T-helper 1 cell treated with Interleukin-12 subunit alpha and Interleukin-12 subunit beta and Interleukin-4 antibody, amounts not matched to agents 30 μg/mL and 1 μg/mL, for 36 hours (primary cell): ENCODE results near the gene ZPLD1.

Source experiments
- H3K27ac Mint-ChIP-seq: one replicate; pipeline ENCODE4 v1.8.0; 2021; ENCODE audit warnings: mild to moderate bottlenecking, mixed read lengths
- H3K27me3 Mint-ChIP-seq: one replicate; pipeline ENCODE4 v1.8.0; 2021; ENCODE audit warnings: low read depth, mixed read lengths
- H3K36me3 Mint-ChIP-seq: one replicate; pipeline ENCODE4 v1.8.0; 2021; ENCODE audit warnings: low read depth, mixed read lengths
- H3K4me1 Mint-ChIP-seq: one replicate; pipeline ENCODE4 v1.8.0; 2021; ENCODE audit warnings: low read depth, mixed read lengths
- H3K4me3 Mint-ChIP-seq: one replicate; pipeline ENCODE4 v1.8.0; 2021; ENCODE audit warnings: mild to moderate bottlenecking, moderate library complexity, mixed read lengths
- H3K9me3 Mint-ChIP-seq: one replicate; pipeline ENCODE4 v1.8.0; 2021; ENCODE audit warnings: mixed read lengths

ZPLD1 gene

GRCh38 chr3:102480139-102480538 is 45.3 kb downstream of the ZPLD1 start:
- H3K4me3 Mint-ChIP-seq, result no peak overlapping the region
- no peaks in the 10 kb centered on the region for H3K36me3 Mint-ChIP-seq
- no peak overlapping the region for H3K27ac Mint-ChIP-seq
- H3K27me3 Mint-ChIP-seq, result peaks cover 7% of the 10 kb centered on the region
- no peaks in the 10 kb centered on the region for H3K4me1 Mint-ChIP-seq
- no peaks in the 10 kb centered on the region for H3K9me3 Mint-ChIP-seq

GRCh38 chr3:102481050-102481449 is 46.2 kb downstream of the ZPLD1 start:
- Mint-ChIP-seq H3K9me3 (no peaks in the 10 kb centered on the region), H3K27ac (no peak overlapping the region), H3K36me3 (no peaks in the 10 kb centered on the region), H3K27me3 (peaks cover 7% of the 10 kb centered on the region), H3K4me3 (no peak overlapping the region), H3K4me1 (no peaks in the 10 kb centered on the region)

GRCh38 chr3:102483556-102483955 is 48.7 kb downstream of the ZPLD1 start:
- Mint-ChIP-seq H3K27ac (no peak overlapping the region), H3K4me3 (no peak overlapping the region), H3K4me1 (no peaks in the 10 kb centered on the region), H3K27me3 (peaks cover 5% of the 10 kb centered on the region), H3K36me3 (no peaks in the 10 kb centered on the region), H3K9me3 (no peaks in the 10 kb centered on the region)

GRCh38 chr3:102484363-102484762 is 49.5 kb downstream of the ZPLD1 start:
- Mint-ChIP-seq H3K9me3 (no peaks in the 10 kb centered on the region), H3K4me1 (no peaks in the 10 kb centered on the region), H3K36me3 (no peaks in the 10 kb centered on the region), H3K27ac (no peak overlapping the region), H3K27me3 (peaks cover 5% of the 10 kb centered on the region), H3K4me3 (no peak overlapping the region)

- no peaks in the 10 kb centered on the region for H3K4me1 Mint-ChIP-seq
- no peaks in the 10 kb centered on the region for H3K36me3 Mint-ChIP-seq
- H3K9me3 Mint-ChIP-seq, result no peaks in the 10 kb centered on the region
- H3K4me3 Mint-ChIP-seq, result no peak overlapping the region
- H3K27ac Mint-ChIP-seq, result no peak overlapping the region
- H3K27me3 Mint-ChIP-seq, result no peaks in the 10 kb centered on the region
Observed at GRCh38 chr3:102485701-102486100, 50.9 kb downstream of the ZPLD1 start.

- no peaks in the 10 kb centered on the region for H3K27me3 Mint-ChIP-seq
- H3K27ac Mint-ChIP-seq, result no peak overlapping the region
- H3K4me1 Mint-ChIP-seq, result no peaks in the 10 kb centered on the region
- H3K9me3 Mint-ChIP-seq, result no peaks in the 10 kb centered on the region
- no peaks in the 10 kb centered on the region for H3K36me3 Mint-ChIP-seq
- H3K4me3 Mint-ChIP-seq, result no peak overlapping the region
Observed at GRCh38 chr3:102488331-102488730, 53.5 kb downstream of the ZPLD1 start.

- Mint-ChIP-seq H3K36me3 (no peaks in the 10 kb centered on the region), H3K27me3 (no peaks in the 10 kb centered on the region), H3K27ac (no peak overlapping the region), H3K4me3 (no peak overlapping the region), H3K4me1 (no peaks in the 10 kb centered on the region), H3K9me3 (no peaks in the 10 kb centered on the region)
Observed at GRCh38 chr3:102492300-102492699, 57.5 kb downstream of the ZPLD1 start.

- no peaks in the 10 kb centered on the region for H3K27me3 Mint-ChIP-seq
- H3K27ac Mint-ChIP-seq, result no peak overlapping the region
- H3K9me3 Mint-ChIP-seq, result no peaks in the 10 kb centered on the region
- no peak overlapping the region for H3K4me3 Mint-ChIP-seq
- no peaks in the 10 kb centered on the region for H3K36me3 Mint-ChIP-seq
- H3K4me1 Mint-ChIP-seq, result no peaks in the 10 kb centered on the region
Observed at GRCh38 chr3:102497571-102497970, 62.8 kb downstream of the ZPLD1 start.

- Mint-ChIP-seq H3K9me3 (no peaks in the 10 kb centered on the region), H3K27ac (no peak overlapping the region), H3K36me3 (no peaks in the 10 kb centered on the region), H3K27me3 (no peaks in the 10 kb centered on the region), H3K4me3 (no peak overlapping the region), H3K4me1 (no peaks in the 10 kb centered on the region)
Observed at GRCh38 chr3:102505542-102505941, 70.7 kb downstream of the ZPLD1 start.

- Mint-ChIP-seq H3K9me3 (no peaks in the 10 kb centered on the region), H3K27ac (no peak overlapping the region), H3K27me3 (no peaks in the 10 kb centered on the region), H3K4me3 (no peak overlapping the region), H3K36me3 (no peaks in the 10 kb centered on the region), H3K4me1 (no peaks in the 10 kb centered on the region)
Observed at GRCh38 chr3:102510663-102511062, 75.8 kb downstream of the ZPLD1 start.

- no peaks in the 10 kb centered on the region for H3K9me3 Mint-ChIP-seq
- no peaks in the 10 kb centered on the region for H3K4me1 Mint-ChIP-seq
- H3K27me3 Mint-ChIP-seq, result no peaks in the 10 kb centered on the region
- no peaks in the 10 kb centered on the region for H3K36me3 Mint-ChIP-seq
- no peak overlapping the region for H3K4me3 Mint-ChIP-seq
- H3K27ac Mint-ChIP-seq, result no peak overlapping the region
Observed at GRCh38 chr3:102511168-102511567, 76.4 kb downstream of the ZPLD1 start.

GRCh38 chr3:102511639-102512038 is 76.8 kb downstream of the ZPLD1 start:
- no peak overlapping the region for H3K27ac Mint-ChIP-seq
- no peaks in the 10 kb centered on the region for H3K27me3 Mint-ChIP-seq
- H3K36me3 Mint-ChIP-seq, result no peaks in the 10 kb centered on the region
- H3K4me3 Mint-ChIP-seq, result no peak overlapping the region
- H3K9me3 Mint-ChIP-seq, result no peaks in the 10 kb centered on the region
- no peaks in the 10 kb centered on the region for H3K4me1 Mint-ChIP-seq

GRCh38 chr3:102512734-102513504 is 78.1 kb downstream of the ZPLD1 start:
- no peaks in the 10 kb centered on the region for H3K36me3 Mint-ChIP-seq
- H3K4me1 Mint-ChIP-seq, result no peaks in the 10 kb centered on the region
- no peak overlapping the region for H3K4me3 Mint-ChIP-seq
- H3K27me3 Mint-ChIP-seq, result no peaks in the 10 kb centered on the region
- H3K9me3 Mint-ChIP-seq, result no peaks in the 10 kb centered on the region
- no peak overlapping the region for H3K27ac Mint-ChIP-seq

- no peaks in the 10 kb centered on the region for H3K4me1 Mint-ChIP-seq
Observed at GRCh38 chr3:102514241-102514640, 79.4 kb downstream of the ZPLD1 start.

GRCh38 chr3:102521246-102521645 is 86.4 kb downstream of the ZPLD1 start:
- Mint-ChIP-seq H3K36me3 (no peaks in the 10 kb centered on the region), H3K4me3 (no peak overlapping the region), H3K4me1 (no peaks in the 10 kb centered on the region), H3K27me3 (peaks cover 10% of the 10 kb centered on the region), H3K27ac (no peak overlapping the region), H3K9me3 (no peaks in the 10 kb centered on the region)

More at GRCh38 chr3:102514241-102514640, 79.4 kb downstream of the ZPLD1 start:
- no peaks in the 10 kb centered on the region for H3K36me3 Mint-ChIP-seq
- H3K27ac Mint-ChIP-seq, result no peak overlapping the region
- no peak overlapping the region for H3K4me3 Mint-ChIP-seq
- H3K27me3 Mint-ChIP-seq, result no peaks in the 10 kb centered on the region
- no peaks in the 10 kb centered on the region for H3K9me3 Mint-ChIP-seq

GRCh38 chr3:102525624-102526023 is 90.8 kb downstream of the ZPLD1 start:
- Mint-ChIP-seq H3K4me1 (no peaks in the 10 kb centered on the region), H3K9me3 (no peaks in the 10 kb centered on the region), H3K36me3 (no peaks in the 10 kb centered on the region), H3K27ac (no peak overlapping the region), H3K27me3 (peaks cover 17% of the 10 kb centered on the region), H3K4me3 (no peak overlapping the region)
